ENCODE measurements around the gene HOXC9.

- TF ChIP-seq CTCF (conservative IDR thresholded peaks at IDR 0.05; ENCODE audit: low read depth, low read length) = no peak
- TF ChIP-seq RAD21 (IDR thresholded peaks at IDR 0.05; ENCODE audit: low read length) = no peak
- TF ChIP-seq POLR2A (IDR thresholded peaks at IDR 0.05; ENCODE audit: low read depth, low read length) = no peak
- no peak for TF ChIP-seq MAFK (IDR thresholded peaks at IDR 0.05; ENCODE audit: low read depth, low read length)
- no peak for TF ChIP-seq CEBPB (IDR thresholded peaks at IDR 0.05; ENCODE audit: low read depth, low read length)
Observed at GRCh38 chr12:53959314-53959713, 40.6 kb upstream of the HOXC9 start.
